Stimulated activated CD8-positive, alpha-beta memory T cell treated with anti-CD3 and anti-CD28 coated beads, Interleukin-15, amount 100 ng/mL, for 24 hours (primary cell): ENCODE measurements around the gene IL12RB2.
"Not testable (repeated sequence)": the region's sequence is repeated elsewhere in the genome, so short reads cannot be mapped to it uniquely, and the experiment has no call there.

ENCODE experiments used
- DNase-seq: peaks from one replicate; pipeline ENCODE4 v3.0.0-alpha.2; 2020; ENCODE audit warnings: low read depth

Gene IL12RB2

GRCh38 chr1:67431869-67432578 lies 124.4 kb downstream of the IL12RB2 start:
- no peak for DNase-seq

GRCh38 chr1:67432745-67433144 lies 125.1 kb downstream of the IL12RB2 start:
- DNase-seq = no peak

GRCh38 chr1:67433837-67434236 lies 126.2 kb downstream of the IL12RB2 start:
- no peak for DNase-seq

- DNase-seq = no peak
These were observed 126.8 kb downstream of the IL12RB2 start for GRCh38 chr1:67434491-67434890.

GRCh38 chr1:67436511-67437055 lies 128.9 kb downstream of the IL12RB2 start:
- DNase-seq = no peak

- DNase-seq = no peak
These were observed 130.3 kb downstream of the IL12RB2 start for GRCh38 chr1:67437961-67438360.

- no peak for DNase-seq
These were observed 131.8 kb downstream of the IL12RB2 start for GRCh38 chr1:67439277-67440029.

- no peak for DNase-seq
These were observed 132.7 kb downstream of the IL12RB2 start for GRCh38 chr1:67440339-67440738.

- DNase-seq = no peak
These were observed 133.5 kb downstream of the IL12RB2 start for GRCh38 chr1:67441183-67441582.

GRCh38 chr1:67441739-67442281 lies 134.1 kb downstream of the IL12RB2 start:
- DNase-seq = no peak

GRCh38 chr1:67446014-67446413 lies 138.3 kb downstream of the IL12RB2 start:
- not testable (repeated sequence) for DNase-seq
